HFF-Myc (cell line): ENCODE results near the gene OPCML.

Experiments used
- DNase-seq: peaks from one replicate; pipeline ENCODE4 v3.0.0-alpha.2; 2011; ENCODE audit warnings: low read depth; ENCODE audit errors: extremely low read depth
- H3K4me3 ChIP-seq: replicated peaks from 2 replicates; pipeline ENCODE4 v1.5.1; 2011; ENCODE audit warnings: low read depth, mild to moderate bottlenecking, control low read depth, low read length
- CTCF ChIP-seq: IDR thresholded peaks from 2 replicates; pipeline ENCODE4 v1.5.1; 2012; ENCODE audit warnings: mild to moderate bottlenecking, low read depth, low read length, control low read depth; ENCODE audit errors: missing control alignments

The OPCML gene

GRCh38 chr11:132907651-132908413 lies 624.5 kb downstream of the OPCML start:
- TF ChIP-seq CTCF, result no peak
- H3K4me3 ChIP-seq, result no peak overlapping the region

GRCh38 chr11:132904607-132905006 lies 627.7 kb downstream of the OPCML start:
- no peak for DNase-seq
- H3K4me3 ChIP-seq, result no peak overlapping the region
- TF ChIP-seq CTCF, result no peak

More at GRCh38 chr11:132907651-132908413, 624.5 kb downstream of the OPCML start:
- DNase-seq, result no peak

GRCh38 chr11:132904091-132904490 lies 628.2 kb downstream of the OPCML start:
- H3K4me3 ChIP-seq, result no peak overlapping the region
- DNase-seq, result no peak
- TF ChIP-seq CTCF, result no peak

GRCh38 chr11:132901638-132902471 lies 630.4 kb downstream of the OPCML start:
- no peak overlapping the region for H3K4me3 ChIP-seq
- DNase-seq, result no peak
- no peak for TF ChIP-seq CTCF

- H3K4me3 ChIP-seq, result no peak overlapping the region
- TF ChIP-seq CTCF, result no peak
- DNase-seq, result no peak
Measured at GRCh38 chr11:132898676-132899075, 633.6 kb downstream of the OPCML start.

- H3K4me3 ChIP-seq, result no peak overlapping the region
- TF ChIP-seq CTCF, result no peak
- DNase-seq, result no peak
Measured at GRCh38 chr11:132898021-132898420, 634.3 kb downstream of the OPCML start.
